HepG2 (cell line): Measurements from ENCODE around the gene HOXD4. TPM values are rescaled to one million over a fixed set of nuclear protein-coding genes. Genes with fewer than 3 reads are reported as not detected.

ENCODE experiments used
- CHCHD3 ChIP-seq: sonication (generic); formaldehyde crosslinking; IDR thresholded peaks from 2 replicates; pipeline ENCODE4 v1.8.0; 2022; ENCODE audit warnings: mild to moderate bottlenecking, missing genetic modification reagents, moderate library complexity
- FOXP1 ChIP-seq, 2 experiments: fragments of 450-650 bp in 1 of 2; IDR thresholded peaks; 2 replicates each; pipeline ENCODE4 v1.6.1; 2017 to 2018; ENCODE audit warnings: antibody characterized with exemption in 1 of 2
- HOXA3 ChIP-seq: sonication (generic); formaldehyde crosslinking; IDR thresholded peaks from 2 replicates; pipeline ENCODE4 v1.5.0; 2020; ENCODE audit warnings: missing genetic modification reagents
- ISX ChIP-seq: sonication (generic); formaldehyde crosslinking; conservative IDR thresholded peaks from 2 replicates; pipeline ENCODE4 v1.5.0; 2020; ENCODE audit warnings: missing genetic modification reagents
- KMT2A ChIP-seq: sonication (generic); formaldehyde crosslinking; IDR thresholded peaks from 2 replicates; pipeline ENCODE4 v1.4.0; 2020; ENCODE audit warnings: missing genetic modification reagents
- NRL ChIP-seq: sonication (generic); formaldehyde crosslinking; IDR thresholded peaks from 2 replicates; pipeline ENCODE4 v1.5.0; 2020; ENCODE audit warnings: missing genetic modification reagents, mild to moderate bottlenecking, moderate library complexity, borderline replicate concordance
- PPARG ChIP-seq: conservative IDR thresholded peaks from 2 replicates; pipeline ENCODE4 v1.6.1; 2016; ENCODE audit warnings: missing biosample characterization, missing genetic modification reagents
- RFXANK ChIP-seq: IDR thresholded peaks from 2 replicates; pipeline ENCODE4 v1.6.1; 2016
- STAT6 ChIP-seq: sonication (generic); formaldehyde crosslinking; IDR thresholded peaks from 2 replicates; pipeline ENCODE4 v1.4.0; 2020; ENCODE audit warnings: missing genetic modification reagents, mild to moderate bottlenecking, borderline replicate concordance
- TBX2 ChIP-seq: sonication (generic); formaldehyde crosslinking; IDR thresholded peaks from 2 replicates; pipeline ENCODE4 v1.5.0; 2020; ENCODE audit warnings: missing genetic modification reagents, mild to moderate bottlenecking, borderline replicate concordance
- YY1 ChIP-seq: IDR thresholded peaks from 2 replicates; pipeline ENCODE4 v1.6.1; 2011; ENCODE audit warnings: low read length, low read depth, moderate library complexity, mild to moderate bottlenecking; ENCODE audit not compliant: insufficient read depth, insufficient replicate concordance
- ZMAT5 ChIP-seq: sonication (generic); formaldehyde crosslinking; IDR thresholded peaks from 2 replicates; pipeline ENCODE4 v1.5.0; 2020; ENCODE audit warnings: mild to moderate bottlenecking, low read depth, missing genetic modification reagents, borderline replicate concordance
- ZMYM2 ChIP-seq: sonication (generic); formaldehyde crosslinking; IDR thresholded peaks from 2 replicates; pipeline ENCODE4 v1.8.0; 2022; ENCODE audit warnings: mild to moderate bottlenecking, missing genetic modification reagents
- ZNF207 ChIP-seq: fragments of 450-650 bp; IDR thresholded peaks from 2 replicates; pipeline ENCODE4 v1.6.1; 2016; ENCODE audit warnings: antibody characterized with exemption, borderline replicate concordance
- ZNF337 ChIP-seq: sonication (generic); formaldehyde crosslinking; IDR thresholded peaks from 2 replicates; pipeline ENCODE4 v1.5.1; 2020; ENCODE audit warnings: missing genetic modification reagents, low read depth, mild to moderate bottlenecking, borderline replicate concordance
- ZNF484 ChIP-seq: sonication (generic); formaldehyde crosslinking; IDR thresholded peaks from 2 replicates; pipeline ENCODE4 v1.5.1; 2020; ENCODE audit warnings: mild to moderate bottlenecking, low read depth, missing genetic modification reagents, borderline replicate concordance
- ZNF563 ChIP-seq: sonication (generic); formaldehyde crosslinking; IDR thresholded peaks from 2 replicates; pipeline ENCODE4 v1.8.0; 2022; ENCODE audit warnings: mild to moderate bottlenecking, moderate library complexity, missing genetic modification reagents
- ZXDC ChIP-seq: sonication (generic); formaldehyde crosslinking; IDR thresholded peaks from 2 replicates; pipeline ENCODE4 v1.5.0; 2020; ENCODE audit warnings: mild to moderate bottlenecking, missing genetic modification reagents
- polyA plus RNA-seq, 8 experiments: library from polyadenylated mRNA; depleted of rRNA in 3 of 8; stranded (reverse) in 7 of 8; unstranded in 1 of 8; fragments of >200 nt; fragmentation: Illumina TruSeq in 4 of 8; extraction: Trizol in 4 of 8; gene quantifications; 2 replicates each; pipeline versions ENCODE4 v1.2.1 to v1.2.3, GENCODE V29; 2011 to 2016; ENCODE audit warnings: low read depth in 4 of 8, missing spikeins in 1 of 8, mixed read lengths in 1 of 8; ENCODE audit not compliant: insufficient read depth in 1 of 8
- total RNA-seq, 5 experiments: library from RNA; depleted of rRNA; stranded (reverse); fragments of >200 nt; fragmentation: Illumina TruSeq; extraction: Trizol; gene quantifications; 2 replicates each; pipeline ENCODE4 v1.2.3, GENCODE V29; 2016; ENCODE audit warnings: low read depth in 1 of 5
- TF ChIP-seq, protein P1 (sequence below): sonication (generic); formaldehyde crosslinking; IDR thresholded peaks from 2 replicates; pipeline ENCODE4 v1.4.0; 2020; ENCODE audit warnings: mild to moderate bottlenecking, low read depth, missing genetic modification reagents
- TF ChIP-seq, protein P2 (sequence below): sonication (generic); formaldehyde crosslinking; IDR thresholded peaks from 2 replicates; pipeline ENCODE4 v1.4.0; 2020; ENCODE audit warnings: missing genetic modification reagents, borderline replicate concordance

Gene HOXD4
- total and polyA plus RNA-seq, 2 of the 13 experiments (the other 11 are each of a cell fraction or from before 2014, with no cell fraction given): not detected

DNA sequence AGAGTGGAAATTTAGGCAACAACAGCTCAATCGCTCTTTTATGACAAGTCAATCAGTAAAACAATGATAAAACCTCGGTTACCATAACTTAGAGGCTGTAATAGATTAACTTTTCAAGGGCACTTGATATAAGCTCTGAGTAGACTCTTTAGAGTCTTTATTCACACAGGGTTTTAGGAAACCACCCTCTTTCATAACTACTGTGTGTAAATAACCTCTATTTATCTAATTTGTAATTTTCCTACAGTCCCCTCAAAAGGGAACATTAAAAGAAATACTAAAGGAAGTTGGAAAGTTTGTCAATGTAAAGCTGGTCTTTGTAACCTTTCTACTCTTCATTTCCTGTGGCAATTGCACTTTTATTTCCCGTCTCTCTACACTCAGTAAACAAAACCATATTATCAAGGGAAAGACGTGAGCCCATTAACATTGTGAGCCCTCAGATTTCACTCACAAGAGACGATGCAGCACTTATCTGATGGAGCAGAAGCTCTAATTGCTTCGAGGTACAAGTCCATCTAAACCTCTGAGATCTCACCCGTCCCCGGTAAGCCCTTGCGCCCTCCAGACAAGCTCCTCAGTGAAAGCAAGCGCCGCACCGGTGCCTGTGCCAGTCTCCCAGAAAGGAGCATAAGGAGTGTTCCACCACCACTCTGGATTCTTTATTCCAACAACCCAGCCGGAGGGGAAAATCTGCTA lies 36.0 kb downstream of the HOXD4 start (continued):
- TF ChIP-seq, protein P1, sequence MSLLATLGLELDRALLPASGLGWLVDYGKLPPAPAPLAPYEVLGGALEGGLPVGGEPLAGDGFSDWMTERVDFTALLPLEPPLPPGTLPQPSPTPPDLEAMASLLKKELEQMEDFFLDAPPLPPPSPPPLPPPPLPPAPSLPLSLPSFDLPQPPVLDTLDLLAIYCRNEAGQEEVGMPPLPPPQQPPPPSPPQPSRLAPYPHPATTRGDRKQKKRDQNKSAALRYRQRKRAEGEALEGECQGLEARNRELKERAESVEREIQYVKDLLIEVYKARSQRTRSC (CRISPR knock-in tag): no peak
- no peak for TF ChIP-seq NRL (CRISPR knock-in tag)
- no peak; the same call in 1 of the 2 replicates for TF ChIP-seq HOXA3 (CRISPR knock-in tag)
- peak; percentile 69; the same call in 1 of the 2 replicates for TF ChIP-seq TBX2
- TF ChIP-seq KMT2A (CRISPR knock-in tag): no peak
- peak; percentile 42; the same call in 1 of the 2 replicates for TF ChIP-seq PPARG
- TF ChIP-seq, protein P2, sequence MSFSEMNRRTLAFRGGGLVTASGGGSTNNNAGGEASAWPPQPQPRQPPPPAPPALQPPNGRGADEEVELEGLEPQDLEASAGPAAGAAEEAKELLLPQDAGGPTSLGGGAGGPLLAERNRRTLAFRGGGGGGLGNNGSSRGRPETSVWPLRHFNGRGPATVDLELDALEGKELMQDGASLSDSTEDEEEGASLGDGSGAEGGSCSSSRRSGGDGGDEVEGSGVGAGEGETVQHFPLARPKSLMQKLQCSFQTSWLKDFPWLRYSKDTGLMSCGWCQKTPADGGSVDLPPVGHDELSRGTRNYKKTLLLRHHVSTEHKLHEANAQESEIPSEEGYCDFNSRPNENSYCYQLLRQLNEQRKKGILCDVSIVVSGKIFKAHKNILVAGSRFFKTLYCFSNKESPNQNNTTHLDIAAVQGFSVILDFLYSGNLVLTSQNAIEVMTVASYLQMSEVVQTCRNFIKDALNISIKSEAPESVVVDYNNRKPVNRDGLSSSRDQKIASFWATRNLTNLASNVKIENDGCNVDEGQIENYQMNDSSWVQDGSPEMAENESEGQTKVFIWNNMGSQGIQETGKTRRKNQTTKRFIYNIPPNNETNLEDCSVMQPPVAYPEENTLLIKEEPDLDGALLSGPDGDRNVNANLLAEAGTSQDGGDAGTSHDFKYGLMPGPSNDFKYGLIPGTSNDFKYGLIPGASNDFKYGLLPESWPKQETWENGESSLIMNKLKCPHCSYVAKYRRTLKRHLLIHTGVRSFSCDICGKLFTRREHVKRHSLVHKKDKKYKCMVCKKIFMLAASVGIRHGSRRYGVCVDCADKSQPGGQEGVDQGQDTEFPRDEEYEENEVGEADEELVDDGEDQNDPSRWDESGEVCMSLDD: no peak
- no peak for TF ChIP-seq FOXP1 (IDR thresholded peaks at IDR 0.05)
- TF ChIP-seq FOXP1 (CRISPR knock-in tag; IDR thresholded peaks at IDR 0.05): peak; percentile 40; the same call in 1 of the 2 replicates
- no peak for TF ChIP-seq STAT6 (CRISPR knock-in tag)
- TF ChIP-seq ZXDC (CRISPR knock-in tag): no peak
- no peak for TF ChIP-seq CHCHD3 (CRISPR knock-in tag)
- no peak for TF ChIP-seq ZMYM2 (CRISPR knock-in tag)
- TF ChIP-seq ZNF207: no peak
- no peak for TF ChIP-seq ZNF484 (CRISPR knock-in tag)
- TF ChIP-seq RFXANK (CRISPR knock-in tag): no peak
- no peak for TF ChIP-seq ZNF337 (CRISPR knock-in tag)
- TF ChIP-seq ZNF563: no peak
- no peak for TF ChIP-seq ISX (CRISPR knock-in tag)
- no peak for TF ChIP-seq ZMAT5 (CRISPR knock-in tag)
- TF ChIP-seq YY1: peak; percentile 7
